HG03108 (cell line): ENCODE measurements around the gene RGS7.
"Not testable (repeated sequence)": the region's sequence is repeated elsewhere in the genome, so short reads cannot be mapped to it uniquely, and the experiment has no call there.

ENCODE experiments used
- ATAC-seq: cut with Tn5 transposase; IDR thresholded peaks from one replicate; pipeline ENCODE4 v1.9.1; 2021; ENCODE audit warnings: moderate library complexity; ENCODE audit not compliant: unreplicated experiment

The RGS7 gene

DNA sequence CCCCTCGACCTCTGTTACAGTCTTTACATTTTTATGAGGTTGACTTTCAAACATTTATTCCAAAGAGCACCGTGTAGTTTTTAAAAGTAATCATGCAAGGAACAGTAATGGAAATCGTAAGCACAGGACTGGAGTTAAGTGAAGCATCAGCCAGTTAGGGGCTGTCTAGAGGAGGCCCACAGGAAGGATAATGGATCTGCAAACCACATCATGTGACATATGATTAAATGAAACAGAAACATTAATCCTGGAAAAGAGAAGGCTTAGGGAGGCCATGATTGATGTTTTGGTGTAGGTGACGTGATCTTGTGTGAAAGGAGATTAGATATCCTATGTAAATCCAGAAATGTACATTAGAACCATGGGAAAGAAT, 25.0 kb downstream of the RGS7 start:
- no peak for ATAC-seq

DNA sequence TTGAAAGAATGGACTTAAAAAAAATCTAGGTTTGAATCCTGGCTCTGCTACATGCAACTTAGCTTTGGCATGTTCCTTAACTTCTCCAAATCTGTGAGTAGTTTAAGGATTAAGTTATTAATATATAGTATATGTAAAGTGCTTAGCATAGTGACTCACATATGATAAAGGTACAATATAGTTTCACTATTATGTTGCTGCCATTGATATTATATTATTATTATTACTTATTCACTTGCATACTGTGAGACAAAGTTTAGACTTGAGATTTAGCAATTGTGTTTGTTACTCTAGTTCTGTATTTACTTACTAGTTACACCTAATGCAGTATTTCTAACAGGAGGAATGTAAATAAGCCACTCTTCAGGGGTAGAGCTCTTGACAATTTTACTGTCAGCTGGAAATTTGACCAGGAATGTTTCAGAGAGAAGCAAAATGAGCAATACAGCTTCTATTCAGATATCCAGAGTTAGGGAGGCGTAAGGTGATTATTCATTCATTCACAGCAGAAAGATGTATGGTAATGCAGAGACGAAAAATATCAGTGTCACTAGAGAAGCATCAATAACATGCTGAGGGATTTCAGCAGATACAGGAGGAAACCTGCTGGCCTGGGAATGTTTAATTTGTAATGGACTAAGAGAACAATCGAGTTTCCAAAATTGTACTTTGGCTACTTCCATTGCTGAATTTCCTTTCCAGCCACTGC, 25.5 kb downstream of the RGS7 start:
- ATAC-seq = no peak

DNA sequence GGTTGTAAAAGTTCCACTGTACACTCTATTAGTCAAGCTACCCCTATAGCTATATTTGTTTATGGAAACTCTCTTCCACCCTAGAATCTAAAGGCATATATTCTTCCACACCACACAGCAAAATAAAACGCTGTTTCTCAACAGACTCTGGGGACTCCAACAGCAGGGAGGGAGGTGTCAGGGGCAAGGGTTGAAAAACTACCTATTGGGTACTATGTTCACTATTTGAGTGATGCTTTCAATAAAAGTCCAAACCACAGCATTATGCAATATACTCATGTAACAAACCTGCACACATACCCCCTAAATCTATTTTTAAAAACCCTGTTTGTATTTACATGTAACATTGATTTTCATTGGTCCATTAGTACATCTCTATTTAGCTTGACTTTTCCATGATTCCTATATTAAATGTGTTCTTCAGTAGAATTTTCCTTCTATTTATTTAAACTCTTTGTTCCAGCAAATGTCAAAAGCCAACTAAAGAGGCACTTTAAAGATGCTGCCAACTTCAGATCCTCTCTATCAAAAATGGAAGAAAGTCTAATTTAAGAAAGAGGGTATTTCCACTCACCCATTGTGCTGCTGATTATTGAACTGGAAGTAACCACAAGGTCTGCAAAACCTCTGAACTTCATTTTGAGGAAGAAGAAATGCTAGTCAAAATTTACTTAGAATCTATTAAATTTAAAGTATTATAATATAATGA, 26.2 kb downstream of the RGS7 start:
- ATAC-seq = no peak

GRCh38 chr1:241325456-241325855, 31.5 kb downstream of the RGS7 start:
- ATAC-seq = no peak

GRCh38 chr1:241323514-241324195, 33.4 kb downstream of the RGS7 start:
- no peak for ATAC-seq

- ATAC-seq = no peak
Observed at GRCh38 chr1:241317676-241318075, 39.3 kb downstream of the RGS7 start.

DNA sequence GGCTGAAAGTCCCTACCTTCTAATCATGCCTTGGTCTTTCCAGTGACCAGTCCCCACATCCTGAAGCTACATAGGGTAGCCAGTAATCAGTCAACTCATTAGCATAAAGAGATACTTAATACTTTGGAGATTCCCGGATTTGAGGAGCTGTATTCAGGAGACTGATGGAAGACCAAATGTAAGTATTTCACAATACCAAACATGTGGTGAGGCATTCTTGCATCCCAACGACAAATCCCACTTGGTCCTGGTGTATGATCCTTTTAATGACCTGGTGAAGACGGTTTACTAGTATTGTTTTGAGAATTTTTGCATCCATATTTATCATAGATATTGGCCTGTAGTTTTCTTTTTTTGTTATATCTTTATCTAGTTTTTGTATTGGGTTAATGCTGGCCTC, 40.6 kb downstream of the RGS7 start:
- no peak for ATAC-seq

- no peak for ATAC-seq
Observed at GRCh38 chr1:241311056-241311746, 45.8 kb downstream of the RGS7 start.

DNA sequence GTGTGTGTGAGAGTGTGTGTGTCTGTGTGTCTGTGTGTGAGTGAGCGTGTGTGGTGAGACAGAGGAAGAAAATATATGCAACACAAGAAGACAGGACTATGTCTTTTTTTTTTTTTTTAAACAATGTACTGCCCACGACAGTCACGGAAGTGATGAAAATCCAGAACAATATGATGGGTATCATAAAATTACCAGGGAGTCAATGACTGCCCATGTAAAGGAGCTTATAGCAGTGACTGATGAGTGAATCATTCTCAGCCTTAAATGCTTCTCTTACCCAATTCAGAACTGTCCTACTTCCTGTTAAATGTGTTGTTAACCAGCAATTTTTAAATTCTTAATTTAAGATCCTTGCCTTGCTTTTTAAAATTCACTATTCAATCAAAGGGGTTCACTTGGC, 46.6 kb downstream of the RGS7 start:
- ATAC-seq = no peak

GRCh38 chr1:241309651-241310050, 47.4 kb downstream of the RGS7 start:
- ATAC-seq = no peak

DNA sequence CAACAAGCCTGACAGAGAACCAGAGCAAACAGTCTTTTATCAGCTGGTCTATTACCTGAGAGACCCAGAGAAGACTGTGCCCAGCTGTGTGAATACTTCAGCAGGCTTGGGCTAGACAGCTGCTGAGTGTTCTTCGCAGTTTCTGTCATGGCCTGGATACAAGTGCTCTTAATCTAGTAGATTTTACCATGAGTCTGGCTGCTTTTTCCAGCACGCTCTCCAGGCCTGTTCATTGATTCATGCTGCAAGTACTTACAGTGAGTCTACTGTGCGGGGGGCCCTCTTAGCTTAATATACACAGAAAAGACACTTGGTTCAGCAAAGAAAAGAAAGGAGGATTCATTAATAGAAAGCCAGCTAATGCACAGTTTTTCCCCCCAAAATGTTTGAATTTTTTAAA, 48.5 kb downstream of the RGS7 start:
- ATAC-seq = no peak

- ATAC-seq = no peak
Observed at GRCh38 chr1:241308011-241308410, 49.0 kb downstream of the RGS7 start.

GRCh38 chr1:241306125-241306790, 50.7 kb downstream of the RGS7 start:
- ATAC-seq = no peak

DNA sequence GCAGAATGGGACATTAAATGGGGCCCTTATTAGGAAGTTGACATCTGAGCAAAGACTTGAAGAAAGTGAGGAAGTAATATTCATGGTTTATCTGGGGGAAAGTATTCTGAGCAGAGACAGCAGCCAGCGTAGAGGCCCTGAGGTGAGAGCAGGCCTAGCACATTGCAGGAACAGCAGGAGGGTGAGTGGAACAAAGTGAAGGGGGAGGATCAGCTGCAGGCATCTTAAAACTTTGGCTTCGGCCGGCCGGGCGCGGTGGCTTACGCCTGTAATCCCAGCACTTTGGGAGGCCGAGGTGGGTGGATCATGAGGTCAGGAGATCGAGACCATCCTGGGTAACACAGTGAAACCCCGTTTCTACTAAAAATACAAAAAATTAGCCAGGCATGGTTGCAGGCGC, 55.0 kb downstream of the RGS7 start:
- not testable (repeated sequence) for ATAC-seq

GRCh38 chr1:241299347-241299746, 57.7 kb downstream of the RGS7 start:
- ATAC-seq = no peak

GRCh38 chr1:241292973-241293372, 64.0 kb downstream of the RGS7 start:
- ATAC-seq = no peak

DNA sequence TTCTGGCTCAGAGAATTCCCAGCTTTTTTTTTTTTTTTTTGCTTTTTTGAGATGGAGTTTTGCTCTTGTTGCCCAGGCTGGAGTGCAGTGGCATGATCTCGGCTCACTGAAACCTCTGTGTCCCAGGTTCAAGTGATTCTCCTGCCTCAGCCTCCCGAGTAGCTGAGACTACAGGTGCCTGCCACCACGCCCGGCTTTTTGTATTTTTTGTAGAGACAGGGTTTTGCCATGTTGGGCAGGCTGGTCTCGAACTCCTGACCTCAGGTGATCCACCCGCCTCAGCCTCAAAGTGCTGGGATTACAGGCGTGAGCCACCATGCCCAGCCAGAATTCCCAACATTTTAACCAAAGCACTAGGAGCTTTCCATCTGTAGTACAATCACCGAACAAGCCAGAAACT, 65.5 kb downstream of the RGS7 start:
- not testable (repeated sequence) for ATAC-seq

GRCh38 chr1:241286486-241286885, 70.5 kb downstream of the RGS7 start:
- ATAC-seq = no peak

GRCh38 chr1:241276391-241276790, 80.6 kb downstream of the RGS7 start:
- no peak for ATAC-seq

DNA sequence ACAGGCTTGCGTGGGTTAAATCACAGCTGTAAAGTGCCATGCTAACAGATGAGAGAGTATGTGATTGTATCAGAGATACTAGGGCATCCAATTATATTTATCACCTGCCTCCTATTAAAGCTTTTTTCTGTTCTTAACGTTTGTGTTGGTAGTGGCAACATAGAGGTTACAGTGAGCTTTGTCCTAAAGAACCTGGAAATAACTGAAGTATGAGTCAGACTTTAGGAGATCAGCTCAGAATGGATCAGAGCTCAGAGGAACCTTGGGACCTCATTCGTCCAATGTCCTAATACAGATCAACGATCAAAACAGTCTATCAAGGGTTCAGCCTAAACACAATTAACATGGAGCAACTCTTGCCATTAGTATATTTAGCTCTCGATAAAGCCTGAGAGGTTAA, 81.0 kb downstream of the RGS7 start:
- no peak for ATAC-seq

- ATAC-seq = no peak
Observed at GRCh38 chr1:241275226-241275625, 81.8 kb downstream of the RGS7 start.
